Neural cell (in vitro differentiated cells): ENCODE measurements around the gene STAC. TPM values are rescaled to one million over a fixed set of nuclear protein-coding genes. Genes with fewer than 3 reads are reported as not detected.

ENCODE experiments used
- H2AFZ ChIP-seq: fragments of 200-600, 300-800 bp; sonication (generic), shearing (Covaris generic); 2 replicates; pipeline ENCODE4 v1.6.0; 2014; ENCODE audit warnings: low read depth, mild to moderate bottlenecking, antibody characterized with exemption, low read length, moderate library complexity
- H3F3A ChIP-seq: fragments of 200-600 bp; shearing (Covaris generic); 2 replicates; pipeline ENCODE4 v1.6.1; 2016; ENCODE audit warnings: mild to moderate bottlenecking, moderate library complexity, mixed read lengths, antibody characterized with exemption, low read length; ENCODE audit not compliant: insufficient read depth, poor library complexity, severe bottlenecking
- H3K27ac ChIP-seq: fragments of 200-600, 300-800 bp; sonication (generic), shearing (Covaris generic); 2 replicates; pipeline ENCODE4 v1.5.1; 2014; ENCODE audit warnings: mild to moderate bottlenecking, low read length, moderate library complexity
- H3K27me3 ChIP-seq: fragments of 300-800, 200-600 bp; sonication (generic), shearing (Covaris generic); 2 replicates; pipeline ENCODE4 v1.6.0; 2014; ENCODE audit warnings: mild to moderate bottlenecking, low read depth, low read length, moderate library complexity; ENCODE audit not compliant: insufficient read depth
- H3K36me3 ChIP-seq: fragments of 300-800, 200-600 bp; sonication (generic), shearing (Covaris generic); 2 replicates; pipeline ENCODE4 v1.5.1; 2014; ENCODE audit warnings: mild to moderate bottlenecking, antibody characterized with exemption, low read length, moderate library complexity; ENCODE audit not compliant: insufficient read depth
- H3K4me2 ChIP-seq: fragments of 300-800, 200-600 bp; sonication (generic), shearing (Covaris generic); 2 replicates; pipeline ENCODE4 v1.6.0; 2014; ENCODE audit warnings: mild to moderate bottlenecking, low read length
- H3K4me3 ChIP-seq: fragments of 300-800, 200-600 bp; sonication (generic), shearing (Covaris generic); 2 replicates; pipeline ENCODE4 v1.5.1; 2014; ENCODE audit warnings: mild to moderate bottlenecking, low read length, moderate library complexity
- H3K79me2 ChIP-seq: fragments of 200-600 bp; shearing (Covaris generic); replicated peaks from 2 replicates; pipeline ENCODE4 v1.6.0; 2014; ENCODE audit warnings: mild to moderate bottlenecking, low read length, moderate library complexity; ENCODE audit not compliant: insufficient read depth
- H3K9ac ChIP-seq: fragments of 300-800, 200-600 bp; sonication (generic), shearing (Covaris generic); 2 replicates; pipeline ENCODE4 v1.6.1; 2016; ENCODE audit warnings: mild to moderate bottlenecking, low read length, mixed read lengths
- H3K9me2 ChIP-seq: fragments of 200-600 bp; shearing (Covaris generic); 2 replicates; pipeline ENCODE4 v1.6.1; 2016; ENCODE audit warnings: mild to moderate bottlenecking, low read length, mixed read lengths; ENCODE audit not compliant: insufficient read depth
- H3K9me3 ChIP-seq: fragments of 200-600, 300-800 bp; sonication (generic), shearing (Covaris generic); 2 replicates; pipeline ENCODE4 v1.6.1; 2016; ENCODE audit warnings: mild to moderate bottlenecking, mixed run types, low read length, moderate library complexity, mixed read lengths
- H4K20me1 ChIP-seq: fragments of 200-600 bp; shearing (Covaris generic); 2 replicates; pipeline ENCODE4 v1.6.1; 2016; ENCODE audit warnings: mild to moderate bottlenecking, mixed run types; ENCODE audit not compliant: insufficient read depth
- EP300 ChIP-seq: fragments of 450-650 bp; conservative IDR thresholded peaks from 2 replicates; pipeline ENCODE4 v1.6.1; 2014; ENCODE audit warnings: antibody characterized with exemption, mild to moderate bottlenecking, moderate library complexity; ENCODE audit not compliant: poor library complexity, severe bottlenecking
- EZH2 ChIP-seq: fragments of 200-600, 300-800 bp; shearing (Covaris generic), sonication (generic); IDR thresholded peaks from 2 replicates; pipeline ENCODE4 v1.6.1; 2014; ENCODE audit warnings: antibody characterized with exemption, low read length, borderline replicate concordance, mild to moderate bottlenecking; ENCODE audit not compliant: insufficient read depth, poor library complexity, severe bottlenecking
- MXI1 ChIP-seq: fragments of 450-650 bp; conservative IDR thresholded peaks from 2 replicates; pipeline ENCODE4 v1.6.1; 2014; ENCODE audit warnings: antibody characterized with exemption, mild to moderate bottlenecking; ENCODE audit not compliant: poor library complexity, severe bottlenecking
- POLR2AphosphoS5 ChIP-seq: IDR thresholded peaks from 2 replicates; pipeline ENCODE4 v1.6.1; 2012
- RAD21 ChIP-seq: fragments of 450-650 bp; conservative IDR thresholded peaks from 2 replicates; pipeline ENCODE4 v1.6.1; 2014; ENCODE audit warnings: antibody characterized with exemption, mild to moderate bottlenecking, moderate library complexity
- SMC3 ChIP-seq: fragments of 450-650 bp; conservative IDR thresholded peaks from 2 replicates; pipeline ENCODE4 v1.6.1; 2014; ENCODE audit warnings: antibody characterized with exemption, mild to moderate bottlenecking, moderate library complexity; ENCODE audit not compliant: poor library complexity
- TAF1 ChIP-seq: IDR thresholded peaks from 2 replicates; pipeline ENCODE4 v1.6.1; 2012; ENCODE audit warnings: low read depth
- polyA plus RNA-seq: library from polyadenylated mRNA; depleted of rRNA; stranded (reverse); fragments of >200 nt; gene quantifications from 2 replicates; pipeline ENCODE4 v1.2.3, GENCODE V29; 2014
- TF ChIP-seq, protein P1 (sequence below): fragments of 450-650 bp; IDR thresholded peaks from 2 replicates; pipeline ENCODE4 v1.5.1; 2014; ENCODE audit warnings: antibody characterized with exemption, mild to moderate bottlenecking, moderate library complexity; ENCODE audit not compliant: poor library complexity, severe bottlenecking
- TF ChIP-seq, protein P2 (sequence below): IDR thresholded peaks from 2 replicates; pipeline ENCODE4 v1.6.1; 2012; ENCODE audit warnings: borderline replicate concordance

The STAC gene
- polyA plus RNA-seq, 1 donor from 2014 or later, result 4.5 TPM

DNA sequence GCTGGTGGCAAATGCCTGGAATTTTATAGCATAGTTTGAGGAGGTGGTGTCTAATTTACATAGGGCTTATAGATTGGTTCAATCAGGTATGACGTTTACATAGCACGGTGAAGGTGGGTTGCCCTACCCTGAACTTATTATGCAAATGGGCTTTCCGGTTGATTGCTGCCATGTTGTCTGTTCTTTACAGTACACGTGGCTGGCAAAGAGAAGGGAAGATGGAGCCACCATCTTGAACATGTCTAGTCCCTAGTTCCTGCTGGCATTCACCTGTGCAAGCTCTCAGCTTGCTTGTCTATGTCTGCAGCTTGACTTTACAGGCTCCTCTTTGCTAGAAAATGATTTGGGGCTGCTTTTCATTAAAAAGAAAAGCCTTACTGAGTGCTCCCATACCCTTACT lies 14.0 kb upstream of the STAC start:
- Histone ChIP-seq H3K27ac (no peak overlapping the region), H3K9ac (no peak overlapping the region), H3K4me2 (no peak overlapping the region), H3K36me3 (no peaks in the 10 kb centered on the region), H3K27me3 (no peaks in the 10 kb centered on the region), H4K20me1 (no peaks in the 10 kb centered on the region), H3K79me2 (no peaks in the 10 kb centered on the region), H3F3A (no peaks in the 10 kb centered on the region), H3K9me3 (no peaks in the 10 kb centered on the region), H2AFZ (no peak overlapping the region), H3K4me3 (no peak overlapping the region), H3K9me2 (no peaks in the 10 kb centered on the region)
- TF ChIP-seq POLR2AphosphoS5, result no peak
- TF ChIP-seq, protein P1, sequence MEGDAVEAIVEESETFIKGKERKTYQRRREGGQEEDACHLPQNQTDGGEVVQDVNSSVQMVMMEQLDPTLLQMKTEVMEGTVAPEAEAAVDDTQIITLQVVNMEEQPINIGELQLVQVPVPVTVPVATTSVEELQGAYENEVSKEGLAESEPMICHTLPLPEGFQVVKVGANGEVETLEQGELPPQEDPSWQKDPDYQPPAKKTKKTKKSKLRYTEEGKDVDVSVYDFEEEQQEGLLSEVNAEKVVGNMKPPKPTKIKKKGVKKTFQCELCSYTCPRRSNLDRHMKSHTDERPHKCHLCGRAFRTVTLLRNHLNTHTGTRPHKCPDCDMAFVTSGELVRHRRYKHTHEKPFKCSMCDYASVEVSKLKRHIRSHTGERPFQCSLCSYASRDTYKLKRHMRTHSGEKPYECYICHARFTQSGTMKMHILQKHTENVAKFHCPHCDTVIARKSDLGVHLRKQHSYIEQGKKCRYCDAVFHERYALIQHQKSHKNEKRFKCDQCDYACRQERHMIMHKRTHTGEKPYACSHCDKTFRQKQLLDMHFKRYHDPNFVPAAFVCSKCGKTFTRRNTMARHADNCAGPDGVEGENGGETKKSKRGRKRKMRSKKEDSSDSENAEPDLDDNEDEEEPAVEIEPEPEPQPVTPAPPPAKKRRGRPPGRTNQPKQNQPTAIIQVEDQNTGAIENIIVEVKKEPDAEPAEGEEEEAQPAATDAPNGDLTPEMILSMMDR, result no peak
- TF ChIP-seq EZH2, result no peak
- no peak for TF ChIP-seq TAF1
- no peak for TF ChIP-seq SMC3
- TF ChIP-seq RAD21, result no peak
- TF ChIP-seq MXI1, result no peak
- no peak for TF ChIP-seq EP300
- TF ChIP-seq, protein P2, sequence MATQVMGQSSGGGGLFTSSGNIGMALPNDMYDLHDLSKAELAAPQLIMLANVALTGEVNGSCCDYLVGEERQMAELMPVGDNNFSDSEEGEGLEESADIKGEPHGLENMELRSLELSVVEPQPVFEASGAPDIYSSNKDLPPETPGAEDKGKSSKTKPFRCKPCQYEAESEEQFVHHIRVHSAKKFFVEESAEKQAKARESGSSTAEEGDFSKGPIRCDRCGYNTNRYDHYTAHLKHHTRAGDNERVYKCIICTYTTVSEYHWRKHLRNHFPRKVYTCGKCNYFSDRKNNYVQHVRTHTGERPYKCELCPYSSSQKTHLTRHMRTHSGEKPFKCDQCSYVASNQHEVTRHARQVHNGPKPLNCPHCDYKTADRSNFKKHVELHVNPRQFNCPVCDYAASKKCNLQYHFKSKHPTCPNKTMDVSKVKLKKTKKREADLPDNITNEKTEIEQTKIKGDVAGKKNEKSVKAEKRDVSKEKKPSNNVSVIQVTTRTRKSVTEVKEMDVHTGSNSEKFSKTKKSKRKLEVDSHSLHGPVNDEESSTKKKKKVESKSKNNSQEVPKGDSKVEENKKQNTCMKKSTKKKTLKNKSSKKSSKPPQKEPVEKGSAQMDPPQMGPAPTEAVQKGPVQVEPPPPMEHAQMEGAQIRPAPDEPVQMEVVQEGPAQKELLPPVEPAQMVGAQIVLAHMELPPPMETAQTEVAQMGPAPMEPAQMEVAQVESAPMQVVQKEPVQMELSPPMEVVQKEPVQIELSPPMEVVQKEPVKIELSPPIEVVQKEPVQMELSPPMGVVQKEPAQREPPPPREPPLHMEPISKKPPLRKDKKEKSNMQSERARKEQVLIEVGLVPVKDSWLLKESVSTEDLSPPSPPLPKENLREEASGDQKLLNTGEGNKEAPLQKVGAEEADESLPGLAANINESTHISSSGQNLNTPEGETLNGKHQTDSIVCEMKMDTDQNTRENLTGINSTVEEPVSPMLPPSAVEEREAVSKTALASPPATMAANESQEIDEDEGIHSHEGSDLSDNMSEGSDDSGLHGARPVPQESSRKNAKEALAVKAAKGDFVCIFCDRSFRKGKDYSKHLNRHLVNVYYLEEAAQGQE, result no peak

DNA sequence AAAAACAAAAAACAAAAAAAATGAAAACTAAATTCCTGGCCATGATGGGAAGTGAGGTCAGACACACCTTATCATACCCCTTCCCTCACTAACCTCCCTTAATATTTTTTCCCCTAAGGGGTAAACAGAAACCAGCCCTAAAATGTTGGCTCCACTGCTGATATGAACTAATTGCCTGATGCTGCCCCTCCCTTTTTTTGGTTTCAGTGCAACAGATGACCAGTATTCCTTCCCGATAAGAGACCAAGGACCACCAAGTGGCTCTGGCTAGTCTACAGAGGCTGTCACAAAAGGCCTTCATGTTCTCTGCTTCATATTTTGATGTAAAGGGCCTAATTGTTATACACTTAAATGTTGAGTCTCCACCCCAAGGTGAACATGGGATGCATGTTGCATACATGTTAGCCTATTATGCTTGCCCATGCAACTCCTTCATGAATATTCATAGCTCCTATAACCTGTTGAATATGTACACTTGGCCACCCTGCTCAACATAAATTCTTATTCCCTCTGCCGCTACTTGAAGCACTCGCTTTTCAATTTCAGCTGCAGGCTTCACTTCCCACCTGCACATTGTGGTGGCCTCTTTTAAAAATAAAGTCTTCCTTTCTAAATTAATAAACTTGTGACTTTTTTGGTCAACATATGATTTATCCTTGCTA lies 12.3 kb upstream of the STAC start:
- no peaks in the 10 kb centered on the region for H4K20me1 ChIP-seq
- H3K27me3 ChIP-seq, result no peaks in the 10 kb centered on the region
- no peaks in the 10 kb centered on the region for H3F3A ChIP-seq
- no peaks in the 10 kb centered on the region for H3K36me3 ChIP-seq
- no peaks in the 10 kb centered on the region for H3K9me2 ChIP-seq
- TF ChIP-seq, protein P1, result no peak
- TF ChIP-seq, protein P2, result no peak
- no peak for TF ChIP-seq POLR2AphosphoS5
- TF ChIP-seq EP300, result no peak
- TF ChIP-seq RAD21, result no peak
- no peak for TF ChIP-seq SMC3
- no peak for TF ChIP-seq EZH2
- H3K9me3 ChIP-seq, result no peaks in the 10 kb centered on the region
- H3K9ac ChIP-seq, result no peak overlapping the region
- H2AFZ ChIP-seq, result no peak overlapping the region
- H3K4me2 ChIP-seq, result no peak overlapping the region
- H3K27ac ChIP-seq, result no peak overlapping the region
- H3K4me3 ChIP-seq, result no peak overlapping the region
- H3K79me2 ChIP-seq, result no peaks in the 10 kb centered on the region
